A549 (cell line): ENCODE measurements around the gene RNF5.

Experiments
- EHMT2 ChIP-seq: fragments of 200-600 bp; sonication (generic); IDR thresholded peaks from 2 replicates; pipeline ENCODE4 v1.6.1; 2016; ENCODE audit warnings: antibody characterized with exemption, low read depth, mild to moderate bottlenecking, moderate library complexity
- EP300 ChIP-seq, 2 experiments: fragments of >200 bp; sonication (Bioruptor Twin); formaldehyde crosslinking; IDR thresholded peaks; 2 replicates in 1 of 2; 3 replicates in 1 of 2; pipeline ENCODE4 v1.6.1; 2016 to 2017
- FOSB ChIP-seq: fragments of 250-450 bp; sonication (Bioruptor Pico); IDR thresholded peaks from 2 replicates; pipeline ENCODE4 v1.5.0; 2020; ENCODE audit warnings: mild to moderate bottlenecking, moderate library complexity
- NR3C1 ChIP-seq: fragments of >200 bp; sonication (Bioruptor Twin); formaldehyde crosslinking; IDR thresholded peaks from 3 replicates; pipeline ENCODE4 v1.6.1; 2017
- POLR2A ChIP-seq: IDR thresholded peaks from 2 replicates; pipeline ENCODE4 v1.6.1; 2012; ENCODE audit warnings: mild to moderate bottlenecking, low read length
- RAD21 ChIP-seq, 2 experiments: fragments of >200 bp in 1 of 2; sonication (Bioruptor Twin) in 1 of 2; formaldehyde crosslinking in 1 of 2; IDR thresholded peaks in 1 of 2; conservative IDR thresholded peaks in 1 of 2; 2 replicates in 1 of 2; 3 replicates in 1 of 2; pipeline ENCODE4 v1.6.1; 2012 to 2018; ENCODE audit warnings: inconsistent platforms in 1 of 2
- TF ChIP-seq, protein P1 (sequence below): fragments of >200 bp; sonication (Bioruptor Twin); formaldehyde crosslinking; IDR thresholded peaks from 3 replicates; pipeline ENCODE4 v1.5.1; 2016

DNA sequence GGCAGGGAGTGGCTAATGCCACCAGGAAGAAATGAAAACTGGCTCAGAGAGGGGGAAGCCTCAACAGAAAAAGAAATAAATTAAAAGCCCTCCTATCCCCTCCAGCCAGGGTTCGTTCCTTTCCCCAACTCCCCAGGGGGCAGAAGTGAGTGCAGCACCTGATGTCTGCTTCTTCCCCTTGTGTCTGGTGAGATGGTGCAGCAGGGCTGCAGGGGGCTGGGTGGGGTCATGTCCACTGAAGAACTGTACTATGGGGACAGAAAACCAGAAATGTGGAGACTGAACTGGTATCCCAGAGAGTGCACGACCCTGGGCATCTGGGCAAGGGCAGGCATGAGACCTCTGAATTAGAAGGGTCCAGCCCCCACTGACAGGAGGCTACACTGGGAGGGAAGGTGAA lies 9.9 kb upstream of the RNF5 start:
- TF ChIP-seq, protein P1, sequence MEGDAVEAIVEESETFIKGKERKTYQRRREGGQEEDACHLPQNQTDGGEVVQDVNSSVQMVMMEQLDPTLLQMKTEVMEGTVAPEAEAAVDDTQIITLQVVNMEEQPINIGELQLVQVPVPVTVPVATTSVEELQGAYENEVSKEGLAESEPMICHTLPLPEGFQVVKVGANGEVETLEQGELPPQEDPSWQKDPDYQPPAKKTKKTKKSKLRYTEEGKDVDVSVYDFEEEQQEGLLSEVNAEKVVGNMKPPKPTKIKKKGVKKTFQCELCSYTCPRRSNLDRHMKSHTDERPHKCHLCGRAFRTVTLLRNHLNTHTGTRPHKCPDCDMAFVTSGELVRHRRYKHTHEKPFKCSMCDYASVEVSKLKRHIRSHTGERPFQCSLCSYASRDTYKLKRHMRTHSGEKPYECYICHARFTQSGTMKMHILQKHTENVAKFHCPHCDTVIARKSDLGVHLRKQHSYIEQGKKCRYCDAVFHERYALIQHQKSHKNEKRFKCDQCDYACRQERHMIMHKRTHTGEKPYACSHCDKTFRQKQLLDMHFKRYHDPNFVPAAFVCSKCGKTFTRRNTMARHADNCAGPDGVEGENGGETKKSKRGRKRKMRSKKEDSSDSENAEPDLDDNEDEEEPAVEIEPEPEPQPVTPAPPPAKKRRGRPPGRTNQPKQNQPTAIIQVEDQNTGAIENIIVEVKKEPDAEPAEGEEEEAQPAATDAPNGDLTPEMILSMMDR, result no peak
- TF ChIP-seq POLR2A (no peak), EP300 (IDR thresholded peaks at IDR 0.05) (no peak), FOSB (CRISPR knock-in tag) (no peak), NR3C1 (no peak), RAD21 (conservative IDR thresholded peaks at IDR 0.05 in 1 of 2, IDR thresholded peaks at IDR 0.05 in 1 of 2) (no peak), EHMT2 (no peak)
